GM12864 (cell line): ENCODE measurements around the gene HSD3B2.

Experiments
- DNase-seq: peaks from one replicate; pipeline ENCODE4 v3.0.0-alpha.2; 2011; ENCODE audit warnings: low read depth
- H3K4me3 ChIP-seq: 2 replicates; pipeline ENCODE4 v1.5.1; 2011; ENCODE audit warnings: mild to moderate bottlenecking, low read depth, low read length, control low read depth
- TF ChIP-seq, protein P1 (sequence below): IDR thresholded peaks from 2 replicates; pipeline ENCODE4 v1.5.1; 2011; ENCODE audit warnings: low read depth, mild to moderate bottlenecking, moderate library complexity, low read length, control low read depth, inconsistent platforms; ENCODE audit errors: missing control alignments

HSD3B2 gene

DNA sequence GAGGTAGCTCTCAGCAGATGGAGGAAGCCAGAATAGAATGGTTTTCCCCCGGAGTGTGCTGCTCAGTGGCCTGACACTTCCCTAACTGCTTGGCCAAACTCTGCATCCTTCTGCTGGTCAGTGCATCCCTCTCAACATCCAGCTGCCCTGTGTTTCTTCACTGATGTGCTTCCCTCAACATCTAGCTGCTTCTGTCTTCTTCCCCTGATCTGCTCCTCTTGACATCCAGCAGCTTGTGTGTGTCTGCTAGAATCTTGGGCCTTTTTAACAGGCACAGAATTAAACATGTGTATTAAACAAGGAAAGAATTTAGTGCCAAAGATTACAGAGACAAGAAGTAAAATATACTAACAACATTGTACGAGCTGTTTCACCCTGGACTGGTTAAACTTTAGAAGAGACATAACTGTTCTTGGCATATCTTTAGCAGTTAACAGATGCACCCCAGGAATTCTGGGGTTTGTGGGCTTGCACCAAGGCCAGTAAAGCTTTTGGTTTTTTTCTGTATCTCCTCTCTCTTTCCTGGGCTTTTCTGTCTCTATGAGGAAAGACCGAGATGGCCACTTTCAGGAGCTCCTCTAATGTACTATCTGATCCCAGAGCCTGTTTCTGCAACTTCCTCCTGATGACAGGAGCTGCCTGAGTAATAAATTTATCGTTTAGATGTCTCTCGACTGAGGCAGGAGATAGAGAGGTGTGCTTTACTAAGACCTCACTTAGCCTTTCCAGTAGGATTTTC, 57.3 kb downstream of the HSD3B2 start:
- DNase-seq: no peak
- TF ChIP-seq, protein P1, sequence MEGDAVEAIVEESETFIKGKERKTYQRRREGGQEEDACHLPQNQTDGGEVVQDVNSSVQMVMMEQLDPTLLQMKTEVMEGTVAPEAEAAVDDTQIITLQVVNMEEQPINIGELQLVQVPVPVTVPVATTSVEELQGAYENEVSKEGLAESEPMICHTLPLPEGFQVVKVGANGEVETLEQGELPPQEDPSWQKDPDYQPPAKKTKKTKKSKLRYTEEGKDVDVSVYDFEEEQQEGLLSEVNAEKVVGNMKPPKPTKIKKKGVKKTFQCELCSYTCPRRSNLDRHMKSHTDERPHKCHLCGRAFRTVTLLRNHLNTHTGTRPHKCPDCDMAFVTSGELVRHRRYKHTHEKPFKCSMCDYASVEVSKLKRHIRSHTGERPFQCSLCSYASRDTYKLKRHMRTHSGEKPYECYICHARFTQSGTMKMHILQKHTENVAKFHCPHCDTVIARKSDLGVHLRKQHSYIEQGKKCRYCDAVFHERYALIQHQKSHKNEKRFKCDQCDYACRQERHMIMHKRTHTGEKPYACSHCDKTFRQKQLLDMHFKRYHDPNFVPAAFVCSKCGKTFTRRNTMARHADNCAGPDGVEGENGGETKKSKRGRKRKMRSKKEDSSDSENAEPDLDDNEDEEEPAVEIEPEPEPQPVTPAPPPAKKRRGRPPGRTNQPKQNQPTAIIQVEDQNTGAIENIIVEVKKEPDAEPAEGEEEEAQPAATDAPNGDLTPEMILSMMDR: no peak
- H3K4me3 ChIP-seq: no peak overlapping the region
